Posterior cingulate gyrus (tissue), 11 donors: Measurements from ENCODE around the gene CASP8.

Source experiments
- DNase-seq, 10 donors: peaks; one replicate each; pipeline versions ENCODE4 v3.0.0 to v3.0.0-alpha.2; 2020 to 2021; ENCODE audit warnings: mixed read lengths in 3 of 10
- intact Hi-C: fragments of 100-400 bp; cut with DNase I; formaldehyde crosslinking; loops from one replicate; pipeline ENCODE4 v1.15.1; 2023

CASP8 gene

GRCh38 chr2:201260302-201260800, at the start of gene CASP8:
TSS of gene CASP8 (plus strand) at chr2:201260536. CDS start at chr2:201266487, 5,951 bp downstream.
- intact Hi-C loops: no loop called here
- DNase-seq: no peak

- DNase-seq: no peak
- intact Hi-C loops: no loop called here
Observed at GRCh38 chr2:201215963-201216362, 44.4 kb upstream of the CASP8 start.

- no peak for DNase-seq
Observed at GRCh38 chr2:201216918-201217317, 43.4 kb upstream of the CASP8 start.

GRCh38 chr2:201218780-201219179, 41.6 kb upstream of the CASP8 start:
- intact Hi-C loops: no loop called here
- no peak for DNase-seq

More at GRCh38 chr2:201216918-201217317, 43.4 kb upstream of the CASP8 start:
- intact Hi-C loops: no loop called here

GRCh38 chr2:201219328-201220096, 40.8 kb upstream of the CASP8 start:
- intact Hi-C loops: no loop called here
- no peak for DNase-seq

GRCh38 chr2:201220102-201220570, 40.2 kb upstream of the CASP8 start:
- intact Hi-C loops: no loop called here
- DNase-seq: no peak

- intact Hi-C loops: no loop called here
- DNase-seq: no peak
Observed at GRCh38 chr2:201223089-201224073, 37.0 kb upstream of the CASP8 start.

GRCh38 chr2:201228271-201228911, 31.9 kb upstream of the CASP8 start:
- no peak for DNase-seq
- intact Hi-C loops: no loop called here

GRCh38 chr2:201228912-201229290, 31.4 kb upstream of the CASP8 start:
- DNase-seq: no peak
- intact Hi-C loops: no loop called here

- peak in 7 of 10 donors; percentile 16 to 89 (median 49) for DNase-seq
- intact Hi-C loops: no loop called here
Observed at GRCh38 chr2:201231781-201232466, 28.4 kb upstream of the CASP8 start.

- intact Hi-C loops: no loop called here
- DNase-seq: no peak
Observed at GRCh38 chr2:201232467-201232815, 27.9 kb upstream of the CASP8 start.

- intact Hi-C loops: no loop called here
- DNase-seq: peak in 2 of 10 donors; percentile 21 to 82
Observed at GRCh38 chr2:201233192-201233811, 27.0 kb upstream of the CASP8 start.

GRCh38 chr2:201233812-201234662, 26.3 kb upstream of the CASP8 start:
- DNase-seq: no peak
- intact Hi-C loops: no loop called here

GRCh38 chr2:201234663-201235135, 25.6 kb upstream of the CASP8 start:
- intact Hi-C loops: no loop called here
- DNase-seq: no peak

GRCh38 chr2:201235860-201236811, 24.2 kb upstream of the CASP8 start:
- intact Hi-C loops: no loop called here
- DNase-seq: peak in 2 of 10 donors; percentile 14 to 83

GRCh38 chr2:201237486-201238123, 22.7 kb upstream of the CASP8 start:
- no peak for DNase-seq
- intact Hi-C loops: loop anchor here (2.0 kb wide), 1 partner anchor 127 kb away; no protein-coding TSS in a partner anchor
